Fibroblast of pulmonary artery (primary cell): ENCODE measurements around the gene KIF9.
"Not testable (repeated sequence)": the region's sequence is repeated elsewhere in the genome, so short reads cannot be mapped to it uniquely, and the experiment has no call there.

Experiments
- DNase-seq: peaks from one replicate; pipeline ENCODE4 v3.0.0-alpha.2; 2010; ENCODE audit warnings: low read depth
- H3K4me3 ChIP-seq: replicated peaks from 2 replicates; pipeline ENCODE4 v1.5.1; 2011; ENCODE audit warnings: low read depth, mild to moderate bottlenecking, control low read depth, low read length, moderate library complexity
- TF ChIP-seq, protein P1 (sequence below): IDR thresholded peaks from 2 replicates; pipeline ENCODE4 v1.5.1; 2011; ENCODE audit warnings: mild to moderate bottlenecking, control low read depth, low read length, inconsistent platforms; ENCODE audit errors: missing control alignments

KIF9 gene

DNA sequence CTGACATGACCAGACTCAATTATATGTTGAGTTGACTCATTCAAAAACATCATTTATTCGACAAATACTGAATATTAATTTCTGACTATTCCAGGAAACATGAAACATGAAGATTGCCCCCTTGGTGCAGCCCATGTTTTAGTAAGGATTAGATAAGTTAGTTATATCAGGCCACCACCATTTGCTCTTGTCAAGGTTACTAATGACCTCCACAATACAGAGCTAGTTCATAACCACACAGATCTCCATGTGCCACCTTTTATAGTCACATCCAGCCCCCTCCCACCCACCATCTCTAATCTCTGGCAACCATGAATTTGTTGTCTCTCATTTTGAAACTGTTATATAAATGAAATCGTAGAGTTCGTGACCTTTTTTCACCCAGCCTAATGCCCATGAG, 15.8 kb upstream of the KIF9 start:
- no peak overlapping the region for H3K4me3 ChIP-seq
- DNase-seq = no peak
- TF ChIP-seq, protein P1, sequence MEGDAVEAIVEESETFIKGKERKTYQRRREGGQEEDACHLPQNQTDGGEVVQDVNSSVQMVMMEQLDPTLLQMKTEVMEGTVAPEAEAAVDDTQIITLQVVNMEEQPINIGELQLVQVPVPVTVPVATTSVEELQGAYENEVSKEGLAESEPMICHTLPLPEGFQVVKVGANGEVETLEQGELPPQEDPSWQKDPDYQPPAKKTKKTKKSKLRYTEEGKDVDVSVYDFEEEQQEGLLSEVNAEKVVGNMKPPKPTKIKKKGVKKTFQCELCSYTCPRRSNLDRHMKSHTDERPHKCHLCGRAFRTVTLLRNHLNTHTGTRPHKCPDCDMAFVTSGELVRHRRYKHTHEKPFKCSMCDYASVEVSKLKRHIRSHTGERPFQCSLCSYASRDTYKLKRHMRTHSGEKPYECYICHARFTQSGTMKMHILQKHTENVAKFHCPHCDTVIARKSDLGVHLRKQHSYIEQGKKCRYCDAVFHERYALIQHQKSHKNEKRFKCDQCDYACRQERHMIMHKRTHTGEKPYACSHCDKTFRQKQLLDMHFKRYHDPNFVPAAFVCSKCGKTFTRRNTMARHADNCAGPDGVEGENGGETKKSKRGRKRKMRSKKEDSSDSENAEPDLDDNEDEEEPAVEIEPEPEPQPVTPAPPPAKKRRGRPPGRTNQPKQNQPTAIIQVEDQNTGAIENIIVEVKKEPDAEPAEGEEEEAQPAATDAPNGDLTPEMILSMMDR = no peak

DNA sequence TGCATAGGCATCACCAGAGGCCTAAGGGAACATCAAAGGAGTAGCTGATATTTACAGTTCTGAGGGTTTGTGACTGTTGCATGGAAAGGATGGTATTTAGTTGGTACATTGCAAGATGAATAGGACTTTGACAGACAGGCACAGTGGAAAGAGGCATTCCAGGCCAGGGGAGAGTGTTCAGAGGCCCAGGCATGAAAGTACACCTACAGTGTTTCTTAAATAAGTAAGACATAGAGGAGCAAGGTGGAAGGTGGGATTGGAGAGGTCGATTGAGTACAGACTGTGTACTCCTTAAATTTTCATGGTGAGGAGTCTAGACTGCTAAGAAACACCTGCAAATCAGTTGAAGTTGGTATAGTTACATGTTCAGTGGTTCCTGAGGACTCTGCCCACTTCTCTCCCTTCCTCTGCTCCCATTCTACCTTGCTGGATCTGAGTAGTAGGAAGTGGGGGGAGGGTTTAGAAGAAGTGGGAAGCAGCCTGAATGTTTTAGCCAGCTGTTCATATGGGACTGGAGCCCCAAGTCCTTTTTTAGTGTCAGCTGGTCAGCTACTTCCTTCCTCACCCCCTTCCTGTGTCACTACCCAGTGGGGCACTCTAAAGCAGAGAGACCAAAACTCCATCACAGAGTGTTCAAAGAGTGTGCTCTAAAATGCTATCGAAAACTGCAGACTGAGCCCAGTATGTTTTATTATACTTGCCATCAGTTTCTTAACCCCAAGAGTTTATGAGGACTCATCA, 14.1 kb upstream of the KIF9 start:
- no peak for DNase-seq
- H3K4me3 ChIP-seq = no peak overlapping the region
- TF ChIP-seq, protein P1 = no peak

DNA sequence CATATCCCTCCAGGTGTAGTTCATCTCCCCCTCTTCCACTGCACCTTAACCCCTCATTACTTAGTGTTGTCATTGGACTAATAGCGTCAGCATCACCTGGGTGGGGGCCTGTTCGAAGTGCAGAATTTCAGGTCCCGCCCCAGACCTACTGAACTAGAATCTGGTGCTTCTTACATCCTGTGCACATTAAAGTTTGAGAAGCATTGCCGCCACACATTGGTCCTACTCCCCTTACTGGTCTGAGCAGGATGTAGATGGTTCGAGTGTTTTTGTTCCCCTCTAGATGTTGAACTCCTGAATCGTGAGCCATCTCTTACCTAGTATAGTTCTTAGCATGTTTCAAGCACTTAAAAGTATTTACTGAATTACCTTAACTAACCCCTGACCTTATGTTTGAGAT, 13.4 kb upstream of the KIF9 start:
- TF ChIP-seq, protein P1 = no peak
- H3K4me3 ChIP-seq = no peak overlapping the region
- no peak for DNase-seq

DNA sequence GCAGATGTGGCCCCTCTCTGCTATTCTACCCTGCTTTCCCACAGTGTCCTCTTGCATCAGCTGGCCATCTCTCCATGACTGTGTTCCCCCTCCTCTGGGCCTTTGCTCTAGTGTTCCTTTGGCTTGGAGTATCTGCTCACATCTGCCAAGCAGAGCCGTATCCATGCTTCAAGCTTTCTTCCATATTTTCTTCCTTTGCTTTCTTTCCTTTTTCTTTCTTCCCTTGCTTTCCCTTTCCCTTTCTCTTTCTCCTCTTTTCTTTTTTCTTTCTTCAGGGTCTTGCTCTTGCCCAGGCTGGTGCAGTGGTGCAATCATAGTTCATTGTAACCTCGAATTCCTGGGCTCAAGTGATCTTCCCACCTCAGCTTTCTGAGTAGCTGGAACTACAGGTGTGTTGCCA, 12.7 kb upstream of the KIF9 start:
- no peak for DNase-seq
- TF ChIP-seq, protein P1 = no peak

DNA sequence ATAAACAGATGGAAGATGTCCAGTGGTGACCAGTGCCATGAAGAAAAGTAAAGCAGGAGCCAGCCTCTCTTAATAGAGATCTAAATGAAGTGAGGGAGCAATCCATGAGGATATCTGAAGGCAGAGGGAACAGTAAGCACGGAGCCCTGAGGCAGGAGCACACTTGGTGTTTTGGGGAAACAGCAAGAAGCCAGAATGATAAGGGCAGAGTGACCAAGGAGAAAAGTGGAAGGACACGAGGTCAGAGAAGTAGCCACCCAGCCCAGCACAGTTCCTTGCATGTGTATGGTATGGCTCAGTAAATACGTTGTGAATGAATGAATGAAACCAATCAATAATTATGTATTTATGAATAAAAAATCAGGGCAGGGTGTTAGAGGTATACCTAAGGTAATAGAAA, 11.8 kb upstream of the KIF9 start:
- no peak for DNase-seq
- TF ChIP-seq, protein P1 = no peak
- H3K4me3 ChIP-seq = no peak overlapping the region

More for the DNA sequence above, 12.7 kb upstream of the KIF9 start:
- no peak overlapping the region for H3K4me3 ChIP-seq

DNA sequence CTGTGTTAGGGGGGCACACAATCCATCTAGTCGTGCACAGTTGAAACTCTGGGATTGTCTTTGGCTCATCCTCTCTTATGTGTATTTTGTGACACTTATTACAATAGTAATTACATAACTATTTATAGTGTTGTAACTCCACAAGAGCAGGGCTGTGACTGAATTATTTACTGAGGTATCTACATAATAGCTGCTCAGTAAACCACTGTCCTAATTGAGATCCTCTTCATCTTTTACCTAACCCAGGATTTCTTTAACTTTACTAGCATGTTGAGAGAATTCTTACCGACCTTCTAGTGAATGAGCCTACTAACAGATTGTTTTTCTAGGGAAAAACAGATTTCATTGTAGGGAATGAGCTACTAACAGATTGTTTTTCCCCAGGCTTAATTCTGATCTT, 11.2 kb upstream of the KIF9 start:
- no peak for DNase-seq
- TF ChIP-seq, protein P1 = no peak
- H3K4me3 ChIP-seq = no peak overlapping the region

DNA sequence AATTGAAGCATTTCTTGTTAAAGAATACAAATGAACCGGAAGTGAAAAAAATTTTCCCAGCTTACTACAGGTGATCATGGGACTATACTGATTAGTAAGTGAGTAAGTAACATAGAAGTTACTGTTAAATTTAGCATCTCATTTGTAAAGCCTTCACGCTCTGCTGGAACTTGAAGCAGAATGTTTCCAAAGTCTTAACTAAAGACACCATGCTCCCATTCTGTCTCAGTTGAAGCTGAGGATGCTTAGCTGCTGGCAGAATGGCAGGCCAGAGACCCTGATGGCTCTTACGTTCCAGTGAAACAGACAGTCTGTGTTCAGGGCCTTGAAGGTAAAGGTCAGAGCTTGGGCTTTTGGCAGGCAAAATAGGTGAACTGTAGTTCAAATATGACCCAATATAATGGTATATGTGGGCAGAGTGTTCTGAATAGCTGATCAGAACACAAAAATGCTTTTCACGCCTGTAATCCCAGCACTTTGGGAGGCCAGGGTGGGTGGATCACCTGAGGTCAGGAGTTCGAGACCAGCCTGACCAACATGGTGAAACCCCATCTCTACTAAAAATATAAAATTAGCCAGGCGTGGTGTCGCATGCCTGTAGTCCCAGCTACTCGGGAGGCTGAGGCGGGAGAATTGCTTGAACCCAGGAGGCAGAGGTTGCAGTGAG, 9.3 kb upstream of the KIF9 start:
- DNase-seq, H3K4me3 ChIP-seq: not testable (repeated sequence)
